Ovary (tissue), 3 donors: Measurements from ENCODE around the gene SRCIN1.

Experiments
- POLR2A ChIP-seq: fragments of 450-650 bp; IDR thresholded peaks from one replicate; pipeline ENCODE4 v1.6.1; 2017; ENCODE audit warnings: antibody characterized with exemption, mild to moderate bottlenecking, moderate library complexity
- TF ChIP-seq, protein P1 (sequence below), 3 donors: fragments of 450-650 bp in 2 of 3; fragments of 200-600 bp in 1 of 3; IDR thresholded peaks; one replicate each; pipeline versions ENCODE4 v1.5.1 to v1.8.0; 2016 to 2022; ENCODE audit warnings: antibody characterized with exemption in 3 of 3, mild to moderate bottlenecking in 1 of 3
- donor health status: DM: no; HTN: no; CAD: no.

DNA sequence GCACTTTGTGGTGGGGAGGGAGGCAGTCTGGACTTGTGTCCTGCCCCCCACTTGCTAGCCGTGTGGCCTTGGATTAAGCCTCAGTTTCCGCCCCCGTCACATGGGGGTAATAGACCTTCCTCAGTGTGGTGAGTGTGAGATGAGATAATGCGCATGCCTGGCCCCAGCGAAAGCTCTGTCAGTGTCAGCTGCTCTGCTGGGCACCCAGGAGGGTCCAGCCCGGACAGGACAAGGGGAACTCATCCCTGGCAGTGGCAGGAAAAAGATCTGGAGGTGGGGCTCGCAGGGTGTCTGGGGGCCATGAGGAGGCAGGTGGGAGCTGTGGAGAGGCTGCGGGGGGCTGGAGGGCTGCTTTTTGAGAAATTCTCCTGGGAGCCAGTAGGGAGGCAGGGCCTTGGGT, 63.5 kb downstream of the SRCIN1 start:
- TF ChIP-seq, protein P1, sequence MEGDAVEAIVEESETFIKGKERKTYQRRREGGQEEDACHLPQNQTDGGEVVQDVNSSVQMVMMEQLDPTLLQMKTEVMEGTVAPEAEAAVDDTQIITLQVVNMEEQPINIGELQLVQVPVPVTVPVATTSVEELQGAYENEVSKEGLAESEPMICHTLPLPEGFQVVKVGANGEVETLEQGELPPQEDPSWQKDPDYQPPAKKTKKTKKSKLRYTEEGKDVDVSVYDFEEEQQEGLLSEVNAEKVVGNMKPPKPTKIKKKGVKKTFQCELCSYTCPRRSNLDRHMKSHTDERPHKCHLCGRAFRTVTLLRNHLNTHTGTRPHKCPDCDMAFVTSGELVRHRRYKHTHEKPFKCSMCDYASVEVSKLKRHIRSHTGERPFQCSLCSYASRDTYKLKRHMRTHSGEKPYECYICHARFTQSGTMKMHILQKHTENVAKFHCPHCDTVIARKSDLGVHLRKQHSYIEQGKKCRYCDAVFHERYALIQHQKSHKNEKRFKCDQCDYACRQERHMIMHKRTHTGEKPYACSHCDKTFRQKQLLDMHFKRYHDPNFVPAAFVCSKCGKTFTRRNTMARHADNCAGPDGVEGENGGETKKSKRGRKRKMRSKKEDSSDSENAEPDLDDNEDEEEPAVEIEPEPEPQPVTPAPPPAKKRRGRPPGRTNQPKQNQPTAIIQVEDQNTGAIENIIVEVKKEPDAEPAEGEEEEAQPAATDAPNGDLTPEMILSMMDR (IDR thresholded peaks at IDR 0.05) = no peak
- TF ChIP-seq POLR2A = no peak
